Mammary microvascular endothelial cell (primary cell): ENCODE data around the gene CKAP2. TPM values are rescaled to one million over a fixed set of nuclear protein-coding genes. Genes with fewer than 3 reads are reported as not detected.

Source experiments
- total RNA-seq: library from RNA; depleted of rRNA; stranded (reverse); fragments of >200 nt; gene quantifications from 2 replicates; pipeline ENCODE4 v1.2.3, GENCODE V29; 2015

The CKAP2 gene, protein sequence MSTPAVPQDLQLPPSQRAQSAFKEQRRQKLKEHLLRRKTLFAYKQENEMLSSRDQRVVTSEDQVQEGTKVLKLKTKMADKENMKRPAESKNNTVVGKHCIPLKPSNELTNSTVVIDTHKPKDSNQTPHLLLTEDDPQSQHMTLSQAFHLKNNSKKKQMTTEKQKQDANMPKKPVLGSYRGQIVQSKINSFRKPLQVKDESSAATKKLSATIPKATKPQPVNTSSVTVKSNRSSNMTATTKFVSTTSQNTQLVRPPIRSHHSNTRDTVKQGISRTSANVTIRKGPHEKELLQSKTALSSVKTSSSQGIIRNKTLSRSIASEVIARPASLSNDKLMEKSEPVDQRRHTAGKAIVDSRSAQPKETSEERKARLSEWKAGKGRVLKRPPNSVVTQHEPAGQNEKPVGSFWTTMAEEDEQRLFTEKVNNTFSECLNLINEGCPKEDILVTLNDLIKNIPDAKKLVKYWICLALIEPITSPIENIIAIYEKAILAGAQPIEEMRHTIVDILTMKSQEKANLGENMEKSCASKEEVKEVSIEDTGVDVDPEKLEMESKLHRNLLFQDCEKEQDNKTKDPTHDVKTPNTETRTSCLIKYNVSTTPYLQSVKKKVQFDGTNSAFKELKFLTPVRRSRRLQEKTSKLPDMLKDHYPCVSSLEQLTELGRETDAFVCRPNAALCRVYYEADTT
- 54.4 and 58.2 TPM in 2 replicates for total RNA-seq

DNA sequence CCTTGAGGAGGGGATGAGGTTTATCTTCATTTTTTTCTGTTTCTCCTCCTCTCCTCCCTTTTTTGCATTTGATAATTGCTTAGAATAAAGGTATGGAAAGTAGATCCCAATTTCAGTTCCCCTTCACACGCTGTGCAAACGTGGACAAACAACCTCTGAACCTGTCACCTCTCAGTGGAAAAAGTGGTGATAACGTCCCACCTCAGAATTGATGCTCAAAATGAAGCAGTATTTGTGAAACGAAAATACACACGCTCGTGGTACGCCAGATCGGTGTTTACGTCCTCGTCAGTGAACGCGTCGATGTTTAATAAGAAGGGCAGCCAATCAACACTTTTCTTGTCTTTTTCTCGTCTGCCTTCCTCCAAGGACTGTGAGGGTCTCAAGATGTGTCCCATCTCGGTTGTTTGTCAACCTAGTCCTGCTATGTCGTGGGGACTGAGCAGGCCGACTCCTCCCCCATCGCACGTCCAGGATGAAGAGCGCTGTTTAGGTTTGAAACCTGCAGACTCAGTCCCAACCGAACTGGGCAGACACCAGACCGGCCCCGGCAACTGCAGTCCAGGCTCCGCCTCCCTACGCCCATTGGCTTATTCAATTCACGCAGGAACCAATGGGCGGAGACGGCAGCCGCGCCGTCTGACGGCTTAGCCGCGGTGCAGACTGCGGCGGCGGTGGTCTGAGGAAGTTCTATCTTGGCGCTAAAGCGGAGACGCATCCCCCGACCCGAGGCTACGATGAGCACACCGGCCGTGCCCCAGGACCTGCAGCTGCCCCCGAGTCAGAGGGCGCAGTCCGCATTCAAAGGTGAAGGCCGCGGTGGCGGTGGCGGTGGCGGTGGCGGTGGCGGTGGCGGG is at the start of gene CKAP2:
TSS of gene CKAP2 (plus strand) at position 659 of the 857 bp plus-strand sequence. CDS start at position 738, 79 bp downstream.

DNA sequence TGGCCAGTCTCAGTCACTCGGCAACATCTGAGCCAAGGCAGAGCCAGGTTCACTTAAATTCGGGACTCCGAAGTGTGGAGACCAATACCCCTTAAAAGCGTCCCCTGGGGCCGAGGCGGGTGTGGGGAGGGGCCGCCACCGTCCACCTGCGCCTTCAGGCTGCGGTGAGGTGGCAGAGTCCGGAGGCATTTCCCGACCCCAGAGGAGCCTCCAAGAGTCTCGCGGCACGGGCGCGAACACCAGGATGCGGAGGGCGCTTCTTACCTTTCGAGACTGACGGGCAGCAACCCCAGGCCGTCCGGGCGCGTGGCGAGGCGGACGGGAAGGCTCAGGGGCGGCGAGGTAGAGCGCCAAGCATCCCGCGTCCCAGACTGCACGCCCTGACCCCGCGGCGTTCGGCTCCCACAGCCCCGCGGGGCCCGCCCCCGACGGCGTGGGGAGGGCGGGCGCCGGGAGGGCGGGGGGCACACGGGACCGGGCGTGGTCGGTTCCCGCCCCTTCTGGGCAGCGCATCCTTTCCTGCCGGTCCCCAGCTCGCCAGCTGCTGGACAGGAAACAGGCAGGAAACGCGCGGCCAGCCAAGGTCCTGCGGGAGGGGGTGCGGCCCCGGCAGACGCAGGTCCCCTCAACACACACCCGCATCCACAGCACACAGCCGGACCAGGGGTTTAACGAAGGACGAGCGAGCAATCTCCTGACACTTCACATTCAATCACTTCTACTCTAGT is 49.3 kb upstream of the CKAP2 start, which contains the start of gene THSD1:
TSS of gene THSD1 (minus strand) at position 406 of the 728 bp plus-strand sequence. CDS start 3,572 bp downstream, outside the sequence.

GRCh38 chr13:52450012-52450792 is 5.1 kb upstream of the CKAP2 start, which contains the start of gene VPS36:
TSS of gene VPS36 (minus strand) at chr13:52450634. CDS start at chr13:52450594, 40 bp downstream.

Other genes with a start within 250 kb of the CKAP2 start
- 31.0 and 33.9 TPM in 2 replicates for gene THSD1, start 49.3 kb upstream of the CKAP2 start, total RNA-seq
- gene VPS36, start 4.8 kb upstream of the CKAP2 start, total RNA-seq, result 21.3 and 22.3 TPM in 2 replicates
- 2.4 and 2.5 TPM in 2 replicates for gene HNRNPA1L2, start 187.0 kb downstream of the CKAP2 start, total RNA-seq
- 50.9 and 66.4 TPM in 2 replicates for gene SUGT1, start 197.4 kb downstream of the CKAP2 start, total RNA-seq